ENCODE results near the gene KLHL8. TPM values are rescaled to one million over a fixed set of nuclear protein-coding genes. Genes with fewer than 3 reads are reported as not detected.

Gene KLHL8
- total and polyA plus RNA-seq, 8 donors: 2.1 to 107 (median 12.3) TPM

DNA sequence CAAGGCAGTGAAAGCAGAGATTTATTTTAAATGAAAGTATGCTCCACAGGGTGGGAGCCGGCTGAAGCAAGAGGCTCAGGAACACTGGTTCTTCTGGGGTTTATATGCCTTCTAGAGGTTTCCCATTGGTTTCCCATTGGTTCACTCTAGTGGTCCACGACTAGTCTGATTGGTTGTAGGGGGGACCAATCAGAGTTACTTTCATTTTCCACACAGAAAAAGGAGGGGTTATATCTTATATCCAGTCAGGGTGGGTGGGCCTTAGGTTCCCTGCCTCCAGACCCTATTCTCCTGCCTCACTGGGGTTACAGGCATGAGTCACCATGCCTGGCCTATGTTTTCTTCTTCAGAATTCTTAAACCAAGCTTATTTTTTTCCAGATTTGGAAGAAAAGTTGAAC, 101.6 kb downstream of the KLHL8 start:
- H3K4me1 ChIP-seq: peaks cover 0 to 74% (median 39%) of the 10 kb centered on the region in 4 donors
- intact Hi-C loops (cut with DNase I; ENCODE audit: low total_unique reads): no loop called here
- WGBS, 5 donors: 91 to 100% (median 96%) methylated on average over 2 of the region's 2 CpGs
- no peaks in the 10 kb centered on the region for H3K27me3 ChIP-seq
- TF ChIP-seq POLR2A (IDR thresholded peaks at IDR 0.05) (no peak), POLR2AphosphoS5 (IDR thresholded peaks at IDR 0.05) (no peak), EP300 (IDR thresholded peaks at IDR 0.05) (no peak)
- TF ChIP-seq, protein P1, sequence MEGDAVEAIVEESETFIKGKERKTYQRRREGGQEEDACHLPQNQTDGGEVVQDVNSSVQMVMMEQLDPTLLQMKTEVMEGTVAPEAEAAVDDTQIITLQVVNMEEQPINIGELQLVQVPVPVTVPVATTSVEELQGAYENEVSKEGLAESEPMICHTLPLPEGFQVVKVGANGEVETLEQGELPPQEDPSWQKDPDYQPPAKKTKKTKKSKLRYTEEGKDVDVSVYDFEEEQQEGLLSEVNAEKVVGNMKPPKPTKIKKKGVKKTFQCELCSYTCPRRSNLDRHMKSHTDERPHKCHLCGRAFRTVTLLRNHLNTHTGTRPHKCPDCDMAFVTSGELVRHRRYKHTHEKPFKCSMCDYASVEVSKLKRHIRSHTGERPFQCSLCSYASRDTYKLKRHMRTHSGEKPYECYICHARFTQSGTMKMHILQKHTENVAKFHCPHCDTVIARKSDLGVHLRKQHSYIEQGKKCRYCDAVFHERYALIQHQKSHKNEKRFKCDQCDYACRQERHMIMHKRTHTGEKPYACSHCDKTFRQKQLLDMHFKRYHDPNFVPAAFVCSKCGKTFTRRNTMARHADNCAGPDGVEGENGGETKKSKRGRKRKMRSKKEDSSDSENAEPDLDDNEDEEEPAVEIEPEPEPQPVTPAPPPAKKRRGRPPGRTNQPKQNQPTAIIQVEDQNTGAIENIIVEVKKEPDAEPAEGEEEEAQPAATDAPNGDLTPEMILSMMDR (IDR thresholded peaks at IDR 0.05): no peak
- H3K36me3 ChIP-seq: peaks cover 37 to 88% (median 55%) of the 10 kb centered on the region in 4 donors
- no peaks in the 10 kb centered on the region for H3K9me3 ChIP-seq
- DNase-seq: no peak
- H3K27ac ChIP-seq: peak overlapping the region in 3 of 5 donors; percentile 59 to 81 (median 79)
- H3K4me3 ChIP-seq: no peak overlapping the region

DNA sequence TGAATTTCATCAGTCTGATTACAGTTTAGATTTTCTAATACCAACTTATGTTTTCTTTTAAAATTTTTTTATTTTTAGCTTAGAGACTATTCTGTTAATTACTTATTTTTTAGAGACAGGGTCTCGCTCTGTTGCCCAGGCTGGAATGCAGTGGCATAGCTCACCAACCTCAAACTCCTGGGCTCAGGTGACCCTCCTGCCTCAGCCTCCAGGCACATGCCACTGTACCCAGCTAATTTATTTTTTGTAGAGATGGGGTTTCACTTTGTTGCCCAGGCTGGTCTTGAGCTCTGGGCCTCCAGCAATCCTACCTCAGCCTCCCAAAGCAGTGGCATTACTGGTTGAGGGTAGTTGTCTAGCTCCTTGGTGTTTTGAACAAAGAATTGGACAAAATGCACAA, 102.0 kb downstream of the KLHL8 start:
- WGBS, 5 donors: 92 to 100% (median 98%) methylated on average over 1 of the region's 1 CpG
- intact Hi-C loops (cut with DNase I; ENCODE audit: low total_unique reads): no loop called here
- Histone ChIP-seq H3K27ac (peak overlapping the region in 3 of 5 donors; percentile 59 to 81 (median 79)), H3K4me3 (no peak overlapping the region), H3K36me3 (peaks cover 38 to 88% (median 56%) of the 10 kb centered on the region in 4 donors), H3K4me1 (peaks cover 0 to 73% (median 37%) of the 10 kb centered on the region in 4 donors), H3K9me3 (no peaks in the 10 kb centered on the region), H3K27me3 (no peaks in the 10 kb centered on the region)
- DNase-seq: no peak
- TF ChIP-seq POLR2A (IDR thresholded peaks at IDR 0.05): no peak
- TF ChIP-seq EP300 (IDR thresholded peaks at IDR 0.05): no peak

DNA sequence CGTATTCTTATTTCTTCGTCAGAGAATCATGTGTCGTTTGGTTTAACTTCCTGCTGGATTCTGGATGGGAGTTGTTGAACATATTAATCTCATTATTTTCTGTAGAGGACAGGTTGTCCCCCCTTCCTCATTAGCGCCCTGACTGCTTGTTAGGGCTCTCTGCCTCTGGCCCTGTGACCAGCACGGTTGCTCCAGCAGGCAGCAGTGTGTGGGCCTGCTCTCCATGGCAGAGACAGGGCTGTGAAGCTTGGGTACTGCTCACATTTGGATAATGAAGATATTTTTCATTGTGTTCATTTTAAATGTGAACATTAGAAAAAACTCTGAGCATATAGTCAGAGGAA, 102.7 kb downstream of the KLHL8 start:
- 78 to 85% (median 82%) methylated on average over 5 of the region's 5 CpGs for WGBS, 5 donors
- peak overlapping the region in 3 of 5 donors; percentile 28 to 81 (median 79) for H3K27ac ChIP-seq
- H3K9me3 ChIP-seq: no peaks in the 10 kb centered on the region
- peaks cover 0 to 66% (median 34%) of the 10 kb centered on the region in 4 donors for H3K4me1 ChIP-seq
- no peak for TF ChIP-seq POLR2A (IDR thresholded peaks at IDR 0.05)
- intact Hi-C loops (cut with DNase I; ENCODE audit: low total_unique reads): no loop called here
- no peak overlapping the region for H3K4me3 ChIP-seq
- peaks cover 41 to 90% (median 62%) of the 10 kb centered on the region in 4 donors for H3K36me3 ChIP-seq
- H3K27me3 ChIP-seq: no peaks in the 10 kb centered on the region
- DNase-seq: no peak

DNA sequence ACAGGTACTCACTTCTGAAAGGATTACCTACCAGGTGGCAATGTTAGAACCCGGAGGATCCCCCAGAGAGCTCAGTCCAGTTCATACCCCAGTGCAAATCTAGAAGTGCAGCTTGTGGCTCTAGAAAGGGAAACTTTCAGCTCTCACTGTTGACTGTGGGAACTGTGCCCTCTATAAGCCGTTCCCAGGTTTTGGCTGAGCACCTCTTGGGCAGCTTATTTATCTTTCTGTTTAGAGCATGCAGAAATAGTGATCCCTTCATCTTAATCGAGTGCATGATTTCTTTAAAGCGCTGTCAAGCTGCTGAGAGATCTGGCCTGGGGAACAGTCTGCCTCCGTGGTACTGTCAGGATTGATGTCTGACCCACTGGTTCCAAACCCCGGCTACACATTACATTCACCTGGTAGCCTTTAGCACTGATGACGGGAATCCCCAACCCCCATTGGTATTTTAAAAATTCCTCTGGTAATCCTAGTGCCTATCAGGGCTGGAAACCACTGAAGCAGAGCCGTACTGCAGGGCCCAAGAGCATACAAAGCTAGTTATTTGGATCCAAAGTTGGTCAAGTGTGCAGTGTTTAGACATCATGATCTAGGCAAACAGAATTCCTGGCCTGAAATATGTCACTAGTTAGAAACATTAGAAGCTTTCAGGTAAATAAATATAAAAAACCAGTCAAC, 103.2 kb downstream of the KLHL8 start:
- Histone ChIP-seq H3K4me1 (peaks cover 0 to 61% (median 31%) of the 10 kb centered on the region in 4 donors), H3K27me3 (no peaks in the 10 kb centered on the region), H3K36me3 (peaks cover 41 to 95% (median 66%) of the 10 kb centered on the region in 4 donors), H3K27ac (peak overlapping the region in 2 of 5 donors; percentile 79 to 81), H3K9me3 (no peaks in the 10 kb centered on the region), H3K4me3 (no peak overlapping the region)
- TF ChIP-seq, protein P1 (IDR thresholded peaks at IDR 0.05): no peak
- no peak for TF ChIP-seq POLR2A (IDR thresholded peaks at IDR 0.05)
- WGBS, 5 donors: 64 to 76% (median 71%) methylated on average over 6 to 8 of the region's 8 CpGs
- intact Hi-C loops (cut with DNase I; ENCODE audit: low total_unique reads): no loop called here
- no peak for DNase-seq

DNA sequence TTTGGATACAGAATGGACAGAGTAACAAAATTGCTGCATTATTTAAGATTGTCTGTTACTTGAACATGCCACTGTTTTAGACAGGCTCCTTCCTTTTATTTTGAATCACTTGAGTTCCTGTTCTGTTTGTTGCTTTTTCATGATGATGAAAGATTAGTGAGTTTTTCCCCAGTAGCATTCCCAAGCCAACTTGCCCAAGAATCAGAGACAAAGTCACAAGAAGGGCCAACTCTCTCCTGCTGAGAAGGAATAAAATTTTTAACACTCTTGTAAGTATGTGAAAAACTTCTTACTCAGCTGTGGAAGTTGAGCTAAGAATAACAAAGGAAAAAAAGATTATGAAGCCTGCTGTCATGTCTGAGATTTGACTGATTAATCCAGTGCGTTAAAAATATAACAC, 104.2 kb downstream of the KLHL8 start:
- intact Hi-C loops (cut with DNase I; ENCODE audit: low total_unique reads): no loop called here
- Histone ChIP-seq H3K27me3 (no peaks in the 10 kb centered on the region), H3K36me3 (peaks cover 41 to 99% (median 74%) of the 10 kb centered on the region in 4 donors), H3K9me3 (no peaks in the 10 kb centered on the region), H3K27ac (peak overlapping the region in 1 of 5 donors; percentile 81), H3K4me1 (peaks cover 0 to 51% (median 27%) of the 10 kb centered on the region in 4 donors), H3K4me3 (no peak overlapping the region)
- WGBS, 5 donors: 71 to 100% (median 96%) methylated on average over 1 of the region's 1 CpG
- TF ChIP-seq POLR2AphosphoS5 (IDR thresholded peaks at IDR 0.05): no peak
- no peak for TF ChIP-seq EP300 (IDR thresholded peaks at IDR 0.05)
- TF ChIP-seq POLR2A (IDR thresholded peaks at IDR 0.05): no peak
- TF ChIP-seq, protein P1 (IDR thresholded peaks at IDR 0.05): no peak
- no peak for DNase-seq

All from stomach (tissue), 9 donors.